Activated effector memory CD4-positive, alpha-beta T cell treated with Interleukin-2 at 50 U/mL for 16 hours (primary cell): ENCODE results near the gene ADK.

Source experiments
- DNase-seq: peaks from one replicate; pipeline ENCODE4 v3.0.0-alpha.2; 2020

ADK gene

GRCh38 chr10:74371696-74372095 is 220.7 kb downstream of the ADK start:
- DNase-seq: no peak

- no peak for DNase-seq
These were observed 222.0 kb downstream of the ADK start for GRCh38 chr10:74373059-74373458.

- DNase-seq: no peak
These were observed 226.5 kb downstream of the ADK start for GRCh38 chr10:74377476-74377875.

GRCh38 chr10:74379474-74379873 is 228.5 kb downstream of the ADK start:
- no peak for DNase-seq

- DNase-seq: no peak
These were observed 229.8 kb downstream of the ADK start for GRCh38 chr10:74380795-74381194.

- DNase-seq: no peak
These were observed 230.4 kb downstream of the ADK start for GRCh38 chr10:74381291-74381853.

- no peak for DNase-seq
These were observed 231.6 kb downstream of the ADK start for GRCh38 chr10:74382663-74383062.

- no peak for DNase-seq
These were observed 232.6 kb downstream of the ADK start for GRCh38 chr10:74383642-74384041.

- DNase-seq: no peak
These were observed 233.7 kb downstream of the ADK start for GRCh38 chr10:74384615-74385183.

- DNase-seq: no peak
These were observed 237.8 kb downstream of the ADK start for GRCh38 chr10:74388801-74389200.

- no peak for DNase-seq
These were observed 240.8 kb downstream of the ADK start for GRCh38 chr10:74391786-74392185.

- no peak for DNase-seq
These were observed 243.5 kb downstream of the ADK start for GRCh38 chr10:74394416-74394969.

- no peak for DNase-seq
These were observed 249.2 kb downstream of the ADK start for GRCh38 chr10:74400186-74400585.

GRCh38 chr10:74406006-74406405 is 255.0 kb downstream of the ADK start:
- no peak for DNase-seq

- no peak for DNase-seq
These were observed 264.3 kb downstream of the ADK start for GRCh38 chr10:74415146-74415839.

- DNase-seq: no peak
These were observed 266.4 kb downstream of the ADK start for GRCh38 chr10:74417397-74417796.

- no peak for DNase-seq
These were observed 267.4 kb downstream of the ADK start for GRCh38 chr10:74418285-74418872.

- DNase-seq: no peak
These were observed 268.5 kb downstream of the ADK start for GRCh38 chr10:74419491-74419951.

GRCh38 chr10:74419958-74420375 is 268.9 kb downstream of the ADK start:
- no peak for DNase-seq

- DNase-seq: no peak
These were observed 273.5 kb downstream of the ADK start for GRCh38 chr10:74424565-74424964.

GRCh38 chr10:74425456-74426001 is 274.5 kb downstream of the ADK start:
- DNase-seq: no peak

- no peak for DNase-seq
These were observed 280.8 kb downstream of the ADK start for GRCh38 chr10:74431816-74432215.

- DNase-seq: no peak
These were observed 282.0 kb downstream of the ADK start for GRCh38 chr10:74432841-74433594.
